HG03520 (cell line): ENCODE results near the gene TMEM18.
"Not testable (repeated sequence)": the region's sequence is repeated elsewhere in the genome, so short reads cannot be mapped to it uniquely, and the experiment has no call there.

ENCODE experiments used
- ATAC-seq: cut with Tn5 transposase; IDR thresholded peaks from one replicate; pipeline ENCODE4 v1.9.1; 2021; ENCODE audit warnings: mild to moderate bottlenecking, moderate library complexity; ENCODE audit not compliant: unreplicated experiment

Gene TMEM18

GRCh38 chr2:677056-677958, at the start of gene TMEM18:
Gene TMEM18, minus strand, starts transcription at chr2:677406. Its CDS starts 61 bp downstream, at chr2:677345.
- peak; percentile 54 for ATAC-seq

- peak; percentile 84 for ATAC-seq
Measured at GRCh38 chr2:726169-726568, 49.0 kb upstream of the TMEM18 start.

- ATAC-seq, result no peak
Measured at GRCh38 chr2:725468-725867, 48.3 kb upstream of the TMEM18 start.

- ATAC-seq, result no peak
Measured at GRCh38 chr2:723761-724160, 46.6 kb upstream of the TMEM18 start.

- no peak for ATAC-seq
Measured at GRCh38 chr2:720842-721241, 43.6 kb upstream of the TMEM18 start.

- no peak for ATAC-seq
Measured at GRCh38 chr2:719734-720133, 42.5 kb upstream of the TMEM18 start.

- no peak for ATAC-seq
Measured at GRCh38 chr2:719191-719590, 42.0 kb upstream of the TMEM18 start.

GRCh38 chr2:717661-718060, 40.5 kb upstream of the TMEM18 start:
- no peak for ATAC-seq

GRCh38 chr2:715854-716560, 38.8 kb upstream of the TMEM18 start:
- ATAC-seq, result no peak

- no peak for ATAC-seq
Measured at GRCh38 chr2:715038-715437, 37.8 kb upstream of the TMEM18 start.

- peak; percentile 91 for ATAC-seq
Measured at GRCh38 chr2:714005-714741, 37.0 kb upstream of the TMEM18 start.

GRCh38 chr2:710867-711665, 33.9 kb upstream of the TMEM18 start:
- no peak for ATAC-seq

GRCh38 chr2:709138-709765, 32.0 kb upstream of the TMEM18 start:
- no peak for ATAC-seq

- no peak for ATAC-seq
Measured at GRCh38 chr2:708667-709066, 31.5 kb upstream of the TMEM18 start.

- ATAC-seq, result peak; percentile 97
Measured at GRCh38 chr2:705971-706511, 28.8 kb upstream of the TMEM18 start.

GRCh38 chr2:702765-703164, 25.6 kb upstream of the TMEM18 start:
- ATAC-seq, result not testable (repeated sequence)

GRCh38 chr2:696999-697627, 19.9 kb upstream of the TMEM18 start:
- ATAC-seq, result no peak

GRCh38 chr2:696463-696862, 19.3 kb upstream of the TMEM18 start:
- ATAC-seq, result peak; percentile 98

GRCh38 chr2:694906-695510, 17.8 kb upstream of the TMEM18 start:
- no peak for ATAC-seq
